Activated naive CD8-positive, alpha-beta T cell treated with anti-CD3 and anti-CD28 coated beads, Interleukin-2, amount 50 U/mL, for 16 hours (primary cell): ENCODE measurements around the gene TBX19.
"Not testable (repeated sequence)": the region's sequence is repeated elsewhere in the genome, so short reads cannot be mapped to it uniquely, and the experiment has no call there.

Experiments
- DNase-seq: peaks from one replicate; pipeline ENCODE4 v3.0.0-alpha.2; 2020; ENCODE audit warnings: low read depth, low spot score

TBX19 gene

DNA sequence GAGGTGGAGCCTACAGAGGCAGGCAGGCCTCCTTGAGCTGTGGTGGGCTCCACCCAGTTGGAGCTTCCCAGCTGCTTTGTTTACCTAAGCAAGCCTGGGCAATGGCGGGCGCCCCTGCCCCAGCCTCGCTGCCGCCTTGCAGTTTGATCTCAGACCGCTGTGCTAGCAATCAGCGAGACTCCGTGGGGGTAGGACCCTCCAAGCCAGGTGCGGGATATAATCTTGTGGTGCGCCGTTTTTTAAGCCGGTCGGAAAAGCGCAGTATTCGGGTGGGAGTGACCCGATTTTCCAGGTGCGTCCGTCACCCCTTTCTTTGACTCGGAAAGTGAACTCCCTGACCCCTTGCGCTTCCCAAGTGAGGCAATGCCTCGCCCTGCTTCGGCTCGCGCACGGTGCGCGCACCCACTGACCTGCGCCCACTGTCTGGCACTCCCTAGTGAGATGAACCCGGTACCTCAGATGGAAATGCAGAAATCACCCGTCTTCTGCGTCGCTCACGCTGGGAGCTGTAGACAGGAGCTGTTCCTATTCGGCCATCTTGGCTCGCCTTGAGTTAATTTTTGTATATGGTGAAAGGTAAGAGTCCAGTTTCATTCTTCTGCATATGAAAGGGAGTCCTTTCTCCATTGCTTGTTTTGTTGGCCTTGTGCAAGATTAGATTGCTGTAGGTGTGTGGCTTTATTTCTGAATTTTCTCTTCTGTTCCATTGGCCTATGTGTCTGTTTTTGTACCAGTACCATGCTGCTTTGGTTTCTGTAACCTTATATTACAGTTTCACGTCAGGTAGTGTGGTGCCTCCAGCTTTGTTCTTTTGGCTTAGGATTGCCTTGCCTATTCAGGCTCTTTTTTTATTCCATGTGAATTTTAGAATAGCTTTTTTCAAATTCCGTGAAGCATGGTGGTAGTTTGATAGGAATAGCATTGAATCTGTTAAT, 73.9 kb downstream of the TBX19 start:
- DNase-seq = not testable (repeated sequence)

DNA sequence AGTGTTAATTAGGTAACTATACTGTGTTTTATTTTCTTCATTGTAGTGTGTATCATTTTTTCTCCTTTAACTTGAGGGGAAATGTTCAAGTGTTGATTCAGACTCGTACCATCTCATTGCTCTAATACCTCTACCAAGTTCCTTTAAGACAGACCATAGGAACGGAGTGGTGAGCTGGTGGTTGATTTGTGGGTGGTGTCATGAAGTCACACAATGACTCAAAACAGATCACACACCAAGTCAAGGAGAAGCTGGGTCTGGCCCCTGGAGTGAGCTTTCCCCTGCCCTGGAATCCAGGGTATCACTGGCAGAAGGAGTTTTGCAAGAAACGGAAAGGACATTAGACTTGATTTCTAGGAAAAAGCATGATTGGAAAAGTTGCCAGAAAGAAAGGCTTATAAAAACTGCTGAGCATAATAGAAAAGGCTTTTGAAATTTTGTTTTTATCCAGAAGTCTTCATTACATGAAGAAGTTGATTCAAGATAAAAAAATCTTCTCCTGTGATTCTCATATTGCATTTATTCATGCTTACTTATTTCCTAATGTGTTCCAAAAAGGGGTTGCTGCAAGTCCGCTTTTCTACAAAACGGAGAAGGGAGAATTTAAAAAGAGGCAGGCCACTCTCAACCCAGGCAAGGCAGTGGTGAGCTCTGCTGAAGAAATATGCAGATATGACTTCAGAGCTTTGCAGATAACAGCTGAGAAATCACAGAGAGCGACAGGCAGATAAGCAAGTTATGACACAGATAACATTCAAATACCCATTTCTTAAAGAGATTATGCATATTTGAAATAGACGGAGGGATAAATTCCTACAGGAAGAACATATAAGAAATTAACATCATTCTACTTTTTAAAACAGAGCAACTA, 79.7 kb downstream of the TBX19 start:
- DNase-seq = no peak

DNA sequence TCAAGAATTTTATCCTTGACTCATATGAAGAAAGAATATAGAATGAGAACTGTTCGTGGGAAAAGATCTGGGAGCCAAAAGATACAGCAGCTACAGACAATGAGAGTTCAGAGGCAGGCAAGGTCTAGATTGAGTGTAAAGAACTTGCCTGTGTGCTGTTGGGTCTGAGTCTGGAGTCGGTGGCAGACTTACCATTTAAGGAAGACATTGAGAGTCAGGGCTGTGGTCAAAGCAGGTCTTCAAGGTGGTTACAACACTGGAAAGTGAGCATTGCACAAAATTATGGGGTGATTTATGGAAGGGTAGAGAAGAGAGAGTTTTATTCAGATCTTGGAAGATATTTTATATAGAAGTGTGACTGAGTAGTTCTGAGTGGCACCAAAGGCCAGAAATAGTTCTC, 80.6 kb downstream of the TBX19 start:
- DNase-seq = no peak

DNA sequence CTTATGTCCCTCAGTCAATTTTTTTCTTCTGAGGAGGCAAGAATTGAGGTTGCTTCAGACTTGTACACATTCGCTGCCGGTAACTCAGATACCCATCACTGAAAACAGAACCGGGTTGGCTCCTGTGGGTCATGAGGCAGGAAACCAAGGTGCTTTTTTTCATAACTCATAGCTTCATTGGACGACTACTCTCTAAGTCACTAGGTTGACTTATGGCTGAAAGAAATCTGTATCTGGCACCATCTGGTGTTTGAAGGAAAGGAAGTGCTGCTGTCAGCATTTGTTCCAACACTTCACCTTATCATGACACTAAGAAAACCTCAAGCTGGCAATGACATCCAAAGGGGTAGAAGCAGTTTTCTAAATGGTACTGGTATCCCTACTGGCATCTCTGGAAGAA, 82.3 kb downstream of the TBX19 start:
- DNase-seq = no peak
